T47D (cell line): Measurements from ENCODE around the gene TSHZ2.

Source experiments
- DNase-seq, 2 experiments: peaks; one replicate each; pipeline versions ENCODE4 v3.0.0 to v3.0.0-alpha.2; 2011 to 2012; ENCODE audit warnings: low read depth in 1 of 2, low spot score in 1 of 2
- JUND ChIP-seq: IDR thresholded peaks from 2 replicates; pipeline ENCODE4 v1.6.1; 2012; ENCODE audit warnings: low read depth
- in situ Hi-C: cut with HindIII; loops from 2 replicates; pipeline ENCODE4 v1.10.0; 2016; ENCODE audit warnings: low sequenced_read_pairs, low pct_unique_long_range_greater_than_20kb

The TSHZ2 gene

GRCh38 chr20:53150532-53150931 lies 178.4 kb downstream of the TSHZ2 start:
- TF ChIP-seq JUND, result no peak

GRCh38 chr20:53152228-53152627 lies 180.1 kb downstream of the TSHZ2 start:
- no peak for TF ChIP-seq JUND
- in situ Hi-C loops, result no loop called here
- no peak for DNase-seq

More at GRCh38 chr20:53150532-53150931, 178.4 kb downstream of the TSHZ2 start:
- no peak for DNase-seq
- in situ Hi-C loops, result no loop called here

- TF ChIP-seq JUND, result no peak
- in situ Hi-C loops, result no loop called here
- no peak for DNase-seq
These were observed 182.4 kb downstream of the TSHZ2 start for GRCh38 chr20:53154540-53154939.

GRCh38 chr20:53157443-53158408 lies 185.6 kb downstream of the TSHZ2 start:
- TF ChIP-seq JUND, result no peak
- in situ Hi-C loops, result no loop called here
- DNase-seq, result peak in 1 of 2 experiments; percentile 75

GRCh38 chr20:53159160-53159559 lies 187.0 kb downstream of the TSHZ2 start:
- TF ChIP-seq JUND, result no peak
- in situ Hi-C loops, result no loop called here
- DNase-seq, result no peak

GRCh38 chr20:53161073-53161472 lies 188.9 kb downstream of the TSHZ2 start:
- TF ChIP-seq JUND, result no peak
- in situ Hi-C loops, result no loop called here
- no peak for DNase-seq

GRCh38 chr20:53161473-53161872 lies 189.3 kb downstream of the TSHZ2 start:
- in situ Hi-C loops, result no loop called here
- no peak for DNase-seq
- no peak for TF ChIP-seq JUND

- in situ Hi-C loops, result no loop called here
- no peak for TF ChIP-seq JUND
- DNase-seq, result peak in 1 of 2 experiments; percentile 29
These were observed 190.2 kb downstream of the TSHZ2 start for GRCh38 chr20:53162251-53162835.

GRCh38 chr20:53163486-53163885 lies 191.3 kb downstream of the TSHZ2 start:
- in situ Hi-C loops, result no loop called here

GRCh38 chr20:53164072-53164471 lies 191.9 kb downstream of the TSHZ2 start:
- no peak for DNase-seq
- in situ Hi-C loops, result no loop called here
- no peak for TF ChIP-seq JUND

More at GRCh38 chr20:53163486-53163885, 191.3 kb downstream of the TSHZ2 start:
- no peak for TF ChIP-seq JUND
- DNase-seq, result no peak

GRCh38 chr20:53165452-53165851 lies 193.3 kb downstream of the TSHZ2 start:
- TF ChIP-seq JUND, result no peak
- no peak for DNase-seq
- in situ Hi-C loops, result no loop called here

GRCh38 chr20:53168491-53168890 lies 196.3 kb downstream of the TSHZ2 start:
- DNase-seq, result no peak
- no peak for TF ChIP-seq JUND
- in situ Hi-C loops, result no loop called here

GRCh38 chr20:53170196-53170595 lies 198.0 kb downstream of the TSHZ2 start:
- no peak for TF ChIP-seq JUND
- no peak for DNase-seq
- in situ Hi-C loops, result no loop called here
